Measurements from ENCODE around the gene TTPAL. TPM values are rescaled to one million over a fixed set of nuclear protein-coding genes. Genes with fewer than 3 reads are reported as not detected.

The TTPAL gene
- total and polyA plus RNA-seq, 4 donors = 11.6 to 39.7 (median 17.6) TPM

DNA sequence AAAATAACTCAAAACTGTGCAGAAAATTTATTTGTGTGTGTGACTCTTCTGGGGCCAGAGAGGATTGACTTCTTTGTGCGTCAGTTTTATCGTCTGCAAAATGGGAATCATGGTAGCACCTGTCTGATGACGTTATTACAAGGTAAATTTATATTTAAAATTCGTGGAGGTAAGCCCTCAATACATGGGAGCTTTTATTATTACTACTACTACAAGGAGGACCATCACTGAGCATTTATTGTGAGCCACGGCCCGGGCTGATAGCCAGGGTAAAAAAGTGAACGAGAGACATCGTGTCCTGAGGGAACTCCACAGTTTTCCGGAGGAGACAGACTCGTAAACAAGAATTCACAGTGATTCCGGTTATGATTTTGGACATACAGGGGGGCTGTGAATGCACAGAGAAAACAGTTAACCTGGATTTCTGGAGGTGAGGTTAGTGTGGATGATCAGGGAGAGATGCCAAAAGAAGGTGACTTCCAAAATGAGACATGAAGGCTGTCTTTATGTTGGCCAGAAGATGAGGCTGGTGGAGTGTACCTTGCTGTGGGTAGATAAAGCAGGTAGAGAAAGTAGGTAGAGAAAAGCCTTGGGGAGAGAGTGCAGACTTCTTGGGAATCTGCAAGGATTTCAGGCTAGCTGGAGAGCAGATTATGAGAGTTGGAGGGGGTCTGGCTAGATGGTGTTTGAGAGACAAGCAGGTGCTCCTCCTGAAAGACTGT lies 56.7 kb downstream of the TTPAL start:
- 10% methylated on average over 11 of the region's 11 CpGs for WGBS

DNA sequence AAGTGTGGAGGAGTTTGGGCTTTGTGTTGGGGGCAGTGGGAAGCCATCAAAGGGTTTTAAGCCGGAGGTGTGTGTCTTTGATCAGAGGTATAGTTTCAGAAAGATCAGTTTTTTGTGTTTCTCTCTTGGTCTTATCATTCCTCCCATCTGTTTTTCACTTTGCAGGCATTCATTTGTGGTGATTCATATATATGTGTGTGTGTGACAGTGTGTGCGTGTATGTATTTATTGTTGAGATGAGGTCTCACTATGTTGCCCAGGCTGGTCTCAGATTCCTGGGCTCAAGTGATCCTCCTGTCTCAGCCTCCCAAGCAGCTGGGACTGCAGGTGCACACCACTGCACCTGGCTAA lies 57.3 kb downstream of the TTPAL start:
- H3K9ac ChIP-seq (ENCODE audit: low read depth in 1 of 2, low read length in 2 of 2) = no peak overlapping the region
- H3K4me3 ChIP-seq (ENCODE audit: low read depth in 1 of 3, low read length in 3 of 3) = peak overlapping the region; percentile 67 to 97 (median 93)
- H3K9me3 ChIP-seq (ENCODE audit: control insufficient read depth in 4 of 4, low read length in 3 of 4) = no peaks in the 10 kb centered on the region
- H3K36me3 ChIP-seq (ENCODE audit: control insufficient read depth in 4 of 4, insufficient read depth in 3 of 4, low read depth in 1 of 4, low read length in 3 of 4) = no peaks in the 10 kb centered on the region
- peaks cover 2 to 24% (median 22%) of the 10 kb centered on the region in 4 donors for H3K4me1 ChIP-seq (ENCODE audit: control insufficient read depth in 4 of 4, insufficient read depth in 4 of 4, low read length in 3 of 4)
- TF ChIP-seq, protein P1, sequence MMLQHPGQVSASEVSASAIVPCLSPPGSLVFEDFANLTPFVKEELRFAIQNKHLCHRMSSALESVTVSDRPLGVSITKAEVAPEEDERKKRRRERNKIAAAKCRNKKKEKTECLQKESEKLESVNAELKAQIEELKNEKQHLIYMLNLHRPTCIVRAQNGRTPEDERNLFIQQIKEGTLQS (IDR thresholded peaks at IDR 0.05) = no peak
- TF ChIP-seq YY1 (IDR thresholded peaks at IDR 0.05) = no peak
- no peak for TF ChIP-seq JUND (IDR thresholded peaks at IDR 0.05)
- no peak for TF ChIP-seq TAF1 (conservative IDR thresholded peaks at IDR 0.05)
- no peak for TF ChIP-seq RXRA (IDR thresholded peaks at IDR 0.05)
- TF ChIP-seq SP1 (IDR thresholded peaks at IDR 0.05) = no peak
- TF ChIP-seq FOXA1 (IDR thresholded peaks at IDR 0.05) = no peak
- H3K27ac ChIP-seq (ENCODE audit: low read depth in 1 of 2, low read length in 2 of 2) = peak overlapping the region in 1 of 2 donors; percentile 71
- DNase-seq (ENCODE audit: low spot score) = no peak
- H3K27me3 ChIP-seq (ENCODE audit: control insufficient read depth in 4 of 4, insufficient read depth in 4 of 4, low read length in 3 of 4) = no peaks in the 10 kb centered on the region
- WGBS = 83% methylated on average over 2 of the region's 2 CpGs

More for the DNA sequence above, 56.7 kb downstream of the TTPAL start:
- Histone ChIP-seq H3K27me3 (ENCODE audit: control insufficient read depth in 4 of 4, insufficient read depth in 4 of 4, low read length in 3 of 4) (no peaks in the 10 kb centered on the region), H3K27ac (ENCODE audit: low read depth in 1 of 2, low read length in 2 of 2) (peak overlapping the region; percentile 71 to 95), H3K4me3 (ENCODE audit: low read depth in 1 of 3, low read length in 3 of 3) (peak overlapping the region; percentile 67 to 97 (median 93)), H3K9ac (ENCODE audit: low read depth in 1 of 2, low read length in 2 of 2) (peak overlapping the region; percentile 80), H3K4me1 (ENCODE audit: control insufficient read depth in 4 of 4, insufficient read depth in 4 of 4, low read length in 3 of 4) (peaks cover 2 to 24% (median 22%) of the 10 kb centered on the region in 4 donors), H3K36me3 (ENCODE audit: control insufficient read depth in 4 of 4, insufficient read depth in 3 of 4, low read depth in 1 of 4, low read length in 3 of 4) (no peaks in the 10 kb centered on the region), H3K9me3 (ENCODE audit: control insufficient read depth in 4 of 4, low read length in 3 of 4) (no peaks in the 10 kb centered on the region)
- DNase-seq (ENCODE audit: low spot score) = no peak
- TF ChIP-seq, protein P2, sequence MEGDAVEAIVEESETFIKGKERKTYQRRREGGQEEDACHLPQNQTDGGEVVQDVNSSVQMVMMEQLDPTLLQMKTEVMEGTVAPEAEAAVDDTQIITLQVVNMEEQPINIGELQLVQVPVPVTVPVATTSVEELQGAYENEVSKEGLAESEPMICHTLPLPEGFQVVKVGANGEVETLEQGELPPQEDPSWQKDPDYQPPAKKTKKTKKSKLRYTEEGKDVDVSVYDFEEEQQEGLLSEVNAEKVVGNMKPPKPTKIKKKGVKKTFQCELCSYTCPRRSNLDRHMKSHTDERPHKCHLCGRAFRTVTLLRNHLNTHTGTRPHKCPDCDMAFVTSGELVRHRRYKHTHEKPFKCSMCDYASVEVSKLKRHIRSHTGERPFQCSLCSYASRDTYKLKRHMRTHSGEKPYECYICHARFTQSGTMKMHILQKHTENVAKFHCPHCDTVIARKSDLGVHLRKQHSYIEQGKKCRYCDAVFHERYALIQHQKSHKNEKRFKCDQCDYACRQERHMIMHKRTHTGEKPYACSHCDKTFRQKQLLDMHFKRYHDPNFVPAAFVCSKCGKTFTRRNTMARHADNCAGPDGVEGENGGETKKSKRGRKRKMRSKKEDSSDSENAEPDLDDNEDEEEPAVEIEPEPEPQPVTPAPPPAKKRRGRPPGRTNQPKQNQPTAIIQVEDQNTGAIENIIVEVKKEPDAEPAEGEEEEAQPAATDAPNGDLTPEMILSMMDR (IDR thresholded peaks at IDR 0.05; ENCODE audit: low read depth, low read length, missing input control) = no peak
- TF ChIP-seq YY1 (IDR thresholded peaks at IDR 0.05) (no peak), NR2F2 (IDR thresholded peaks at IDR 0.05) (peak; percentile 41)

DNA sequence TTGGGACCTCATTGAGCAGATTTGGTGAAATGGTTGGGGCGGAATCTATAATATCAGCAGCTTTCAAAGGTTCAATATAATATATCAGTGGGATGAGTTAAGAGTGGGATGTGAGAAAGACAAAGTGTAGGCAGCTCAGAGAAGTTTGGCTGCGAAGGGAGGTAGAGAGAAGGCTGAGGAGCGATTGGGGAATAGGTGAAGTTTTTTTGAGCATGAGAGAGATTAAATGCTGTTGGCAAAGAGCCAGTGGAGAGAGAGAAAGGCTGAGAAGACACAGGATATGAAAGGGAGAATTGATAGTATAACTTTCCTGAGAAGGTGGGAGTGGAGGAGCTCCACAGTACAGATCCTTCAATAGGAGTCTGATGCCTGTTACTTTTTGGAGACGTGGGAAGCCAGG lies 58.3 kb downstream of the TTPAL start:
- H3K4me3 ChIP-seq (ENCODE audit: low read depth in 1 of 3, low read length in 3 of 3) = no peak overlapping the region
- WGBS = 80% methylated on average over 4 of the region's 4 CpGs
- no peak for DNase-seq (ENCODE audit: low spot score)
- H3K4me1 ChIP-seq (ENCODE audit: control insufficient read depth in 4 of 4, insufficient read depth in 4 of 4, low read length in 3 of 4) = peaks cover 2 to 24% (median 22%) of the 10 kb centered on the region in 4 donors
- no peak for TF ChIP-seq HNF4A (conservative IDR thresholded peaks at IDR 0.05)
- TF ChIP-seq SP1 (IDR thresholded peaks at IDR 0.05) = no peak
- TF ChIP-seq, protein P1 (IDR thresholded peaks at IDR 0.05) = no peak
- TF ChIP-seq FOXA2 (IDR thresholded peaks at IDR 0.05) = no peak
- H3K36me3 ChIP-seq (ENCODE audit: control insufficient read depth in 4 of 4, insufficient read depth in 3 of 4, low read depth in 1 of 4, low read length in 3 of 4) = no peaks in the 10 kb centered on the region
- H3K9ac ChIP-seq (ENCODE audit: low read depth in 1 of 2, low read length in 2 of 2) = no peak overlapping the region
- peak overlapping the region in 1 of 2 donors; percentile 12 for H3K27ac ChIP-seq (ENCODE audit: low read depth in 1 of 2, low read length in 2 of 2)
- no peaks in the 10 kb centered on the region for H3K9me3 ChIP-seq (ENCODE audit: control insufficient read depth in 4 of 4, low read length in 3 of 4)
- H3K27me3 ChIP-seq (ENCODE audit: control insufficient read depth in 4 of 4, insufficient read depth in 4 of 4, low read length in 3 of 4) = no peaks in the 10 kb centered on the region
